Measurements from ENCODE around the gene FAM131A. TPM values are rescaled to one million over a fixed set of nuclear protein-coding genes. Genes with fewer than 3 reads are reported as not detected.

FAM131A gene, protein sequence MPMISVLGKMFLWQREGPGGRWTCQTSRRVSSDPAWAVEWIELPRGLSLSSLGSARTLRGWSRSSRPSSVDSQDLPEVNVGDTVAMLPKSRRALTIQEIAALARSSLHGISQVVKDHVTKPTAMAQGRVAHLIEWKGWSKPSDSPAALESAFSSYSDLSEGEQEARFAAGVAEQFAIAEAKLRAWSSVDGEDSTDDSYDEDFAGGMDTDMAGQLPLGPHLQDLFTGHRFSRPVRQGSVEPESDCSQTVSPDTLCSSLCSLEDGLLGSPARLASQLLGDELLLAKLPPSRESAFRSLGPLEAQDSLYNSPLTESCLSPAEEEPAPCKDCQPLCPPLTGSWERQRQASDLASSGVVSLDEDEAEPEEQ
- 1 to 10 TPM; 5.8 to 6.1 TPM for total RNA-seq

DNA sequence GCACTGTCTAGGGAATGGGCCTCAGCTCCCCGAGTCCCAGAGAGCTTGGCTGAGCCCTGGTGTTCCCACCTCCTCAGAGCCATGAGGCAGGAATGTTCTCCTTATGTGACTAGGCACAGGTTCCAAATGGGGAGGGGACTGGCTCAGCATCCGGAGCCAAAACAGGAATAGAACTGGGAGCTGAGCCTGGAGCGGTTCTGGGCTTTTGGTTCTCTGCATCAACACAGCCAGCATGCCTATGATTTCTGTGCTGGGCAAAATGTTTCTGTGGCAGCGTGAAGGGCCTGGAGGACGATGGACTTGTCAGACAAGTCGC is at the start of gene FAM131A:
TSS of gene FAM131A (plus strand) at position 202 of the 316 bp plus-strand sequence. CDS start at position 233, 31 bp downstream.

GRCh38 chr3:184298759-184299487 is 38.5 kb upstream of the FAM131A start, which contains the start of gene PSMD2:
Gene PSMD2, plus strand, starts transcription at chr3:184299241. Its CDS starts 26 bp downstream, at chr3:184299267.

GRCh38 chr3:184314363-184314699 is 23.1 kb upstream of the FAM131A start, which contains the start of gene EIF4G1:
Gene EIF4G1, plus strand, starts transcription at chr3:184314606. Its CDS starts 1,191 bp downstream, at chr3:184315797.

GRCh38 chr3:184361532-184361931 is 24.1 kb downstream of the FAM131A start, which contains the start of the genes CLCN2 and POLR2H:
Gene CLCN2, minus strand, starts transcription at chr3:184361605. Its CDS starts 126 bp downstream, at chr3:184361479.
Gene POLR2H, plus strand, starts transcription at chr3:184361710. Its CDS starts 1,783 bp downstream, at chr3:184363493.

DNA sequence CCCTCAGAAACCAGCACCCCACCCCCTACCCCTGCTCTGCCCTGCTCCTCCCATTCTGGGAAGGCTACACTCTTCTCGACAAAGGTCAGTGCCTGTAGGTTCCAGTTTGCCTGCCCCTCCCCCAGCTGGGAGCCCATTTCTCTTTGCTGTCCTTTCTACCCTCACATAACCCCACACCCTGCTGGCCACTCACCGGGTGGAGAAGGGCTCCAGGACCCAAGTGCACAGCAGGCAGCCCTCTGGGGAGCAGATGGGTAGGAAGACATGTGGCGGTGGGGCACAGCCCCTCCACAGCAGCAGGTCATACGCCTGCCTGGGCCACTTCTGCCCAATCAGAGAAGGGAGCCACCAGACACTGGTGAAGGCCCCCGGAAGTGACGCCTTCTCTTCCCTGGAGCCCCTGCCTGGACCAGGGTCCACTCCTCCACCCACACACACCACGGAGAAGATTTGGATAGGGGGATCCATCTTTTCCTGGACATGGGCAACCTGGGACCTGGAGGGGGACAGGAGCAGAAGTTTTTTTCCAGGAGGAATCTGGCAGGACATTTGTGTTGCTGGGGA is 40.6 kb downstream of the FAM131A start, which contains the start of gene THPO:
TSS of gene THPO (minus strand) at position 326 of the 564 bp plus-strand sequence. CDS start 1,948 bp downstream, outside the sequence.

DNA sequence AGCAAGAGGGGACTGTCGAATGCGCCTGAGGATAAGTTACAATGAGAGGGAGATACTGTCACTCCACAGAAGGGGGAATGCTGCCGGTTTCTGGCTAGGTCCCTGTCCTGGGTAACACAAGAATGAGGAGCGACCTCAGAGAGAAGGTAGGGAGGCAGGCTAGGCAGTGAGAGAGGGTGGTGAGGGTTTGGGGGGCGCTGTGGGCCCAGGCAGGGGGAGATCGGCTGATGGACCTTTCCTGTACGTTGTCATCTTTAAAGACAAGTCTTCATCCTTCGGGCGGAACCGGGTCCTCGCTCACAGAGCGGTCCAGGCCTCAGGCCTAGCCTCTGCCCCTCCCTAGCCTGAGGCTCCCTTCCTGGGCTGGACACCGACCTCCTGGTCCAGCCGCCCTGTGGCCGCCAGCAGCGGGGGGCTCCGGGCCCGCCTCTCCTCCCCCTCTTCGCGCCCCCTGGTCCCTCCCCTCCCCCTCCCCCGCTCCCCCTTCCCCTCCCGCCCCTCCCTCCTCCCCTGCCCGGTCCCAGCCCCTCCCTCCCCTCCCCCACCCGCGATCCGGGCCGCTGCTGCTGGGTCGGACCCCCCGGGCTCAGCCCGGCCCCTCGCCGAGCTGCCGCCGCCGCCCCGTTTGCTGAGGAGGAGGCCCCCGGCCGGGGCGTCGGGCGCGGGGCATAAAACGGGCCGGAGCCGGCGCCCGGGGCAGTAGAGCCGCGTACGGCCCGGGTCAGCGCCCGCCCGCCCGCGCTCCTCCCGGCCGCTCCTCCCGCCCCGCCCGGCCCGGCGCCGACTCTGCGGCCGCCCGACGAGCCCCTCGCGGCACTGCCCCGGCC is 42.2 kb downstream of the FAM131A start, which contains the start of gene CHRD:
TSS of gene CHRD (plus strand) at position 697 of the 827 bp plus-strand sequence. CDS start 265 bp downstream, outside the sequence.

Other genes with a start within 250 kb of the FAM131A start
- gene HTR3E, start 240.5 kb upstream of the FAM131A start, total RNA-seq: not detected
- gene EIF2B5, start 202.2 kb upstream of the FAM131A start, total RNA-seq: 10 to 100 TPM; 48.1 to 51.4 TPM
- gene DVL3, start 182.2 kb upstream of the FAM131A start, total RNA-seq: 10 to 100 TPM; 33.3 to 37.5 TPM
- gene AP2M1, start 162.7 kb upstream of the FAM131A start, total RNA-seq: 100 to 1,000 TPM; 199 to 214 TPM
- 10 to 100 TPM; 60.4 TPM for gene ABCF3, start 151.4 kb upstream of the FAM131A start, total RNA-seq
- gene VWA5B2, start 108.0 kb upstream of the FAM131A start, total RNA-seq: not detected
- gene ALG3, start 88.6 kb upstream of the FAM131A start, total RNA-seq: 10 to 100 TPM; 37.9 to 41.2 TPM
- 1 to 10 TPM; 3.3 to 4.3 TPM for gene EEF1AKMT4, start 87.9 kb upstream of the FAM131A start, total RNA-seq
- not detected for gene CAMK2N2, start 76.0 kb upstream of the FAM131A start, total RNA-seq
- gene ECE2, start 61.6 kb upstream of the FAM131A start, total RNA-seq: not detected
- 100 to 1,000 TPM; 150 to 153 TPM for gene PSMD2, start 38.4 kb upstream of the FAM131A start, total RNA-seq
- gene EIF4G1, start 23.0 kb upstream of the FAM131A start, total RNA-seq: 100 to 1,000 TPM; 240 to 246 TPM
- gene CLCN2, start 24.0 kb downstream of the FAM131A start, total RNA-seq: 1 to 10 TPM; 3.1 to 4.1 TPM
- gene POLR2H, start 24.1 kb downstream of the FAM131A start, total RNA-seq: 10 to 100 TPM; 74.2 to 78.3 TPM
- not detected for gene THPO, start 40.6 kb downstream of the FAM131A start, total RNA-seq
- not detected for gene CHRD, start 42.5 kb downstream of the FAM131A start, total RNA-seq
- under 1 TPM; 0.08 to 0.17 TPM for gene EPHB3, start 224.2 kb downstream of the FAM131A start, total RNA-seq

Data from activated naive CD4-positive, alpha-beta T cell treated with anti-CD3 and anti-CD28 coated beads, Interleukin-2, amount 10 ng/mL, durations not matched to agents 5 hours and 36 hours (primary cell).